Purkinje cell (primary cell): ENCODE results near the gene EEF1AKMT4. TPM values are rescaled to one million over a fixed set of nuclear protein-coding genes. Genes with fewer than 3 reads are reported as not detected.

ENCODE experiments used
- polyA plus RNA-seq: library from polyadenylated mRNA; unstranded; fragments of >200 nt; fragmentation: Nextera tagmentation; gene quantifications from 2 replicates; pipeline ENCODE4 v1.2.1, GENCODE V29; 2014

Gene EEF1AKMT4
- polyA plus RNA-seq: 2.5 and 3.6 TPM in 2 replicates

GRCh38 chr3:184249412-184250166 lies at the start of gene EEF1AKMT4:
EEF1AKMT4 (plus strand) TSS chr3:184249672; CDS start chr3:184249695, 23 bp downstream.

GRCh38 chr3:184229394-184230080 lies 19.9 kb upstream of the EEF1AKMT4 start, which contains the start of gene VWA5B2:
VWA5B2 (plus strand) TSS chr3:184229585; CDS start chr3:184230529, 944 bp downstream.

GRCh38 chr3:184248454-184249411 lies 739 bp upstream of the EEF1AKMT4 start, which contains the start of gene ALG3:
ALG3 (minus strand) TSS chr3:184248962; CDS start chr3:184248940, 22 bp downstream.

GRCh38 chr3:184261270-184261853 lies 11.9 kb downstream of the EEF1AKMT4 start, which contains the start of gene CAMK2N2:
CAMK2N2 (minus strand) TSS chr3:184261553; CDS start chr3:184261285, 268 bp downstream.

GRCh38 chr3:184275961-184276910 lies 26.8 kb downstream of the EEF1AKMT4 start, which contains the start of gene ECE2:
ECE2 (plus strand) TSS chr3:184276022; CDS start chr3:184276154, 132 bp downstream.

GRCh38 chr3:184298759-184299487 lies 49.5 kb downstream of the EEF1AKMT4 start, which contains the start of gene PSMD2:
PSMD2 (plus strand) TSS chr3:184299241; CDS start chr3:184299267, 26 bp downstream.

Other genes with a start within 250 kb of the EEF1AKMT4 start
- gene ABCC5, start 231.8 kb upstream of the EEF1AKMT4 start, polyA plus RNA-seq: 22.7 and 35.8 TPM in 2 replicates
- not detected in 2 replicates for gene HTR3D, start 217.9 kb upstream of the EEF1AKMT4 start, polyA plus RNA-seq
- gene HTR3C, start 196.6 kb upstream of the EEF1AKMT4 start, polyA plus RNA-seq: not detected in 2 replicates
- gene HTR3E, start 152.6 kb upstream of the EEF1AKMT4 start, polyA plus RNA-seq: not detected in 2 replicates
- gene EIF2B5, start 114.3 kb upstream of the EEF1AKMT4 start, polyA plus RNA-seq: 18.7 and 30.0 TPM in 2 replicates
- gene DVL3, start 94.3 kb upstream of the EEF1AKMT4 start, polyA plus RNA-seq: 2.8 and 3.7 TPM in 2 replicates
- gene AP2M1, start 74.8 kb upstream of the EEF1AKMT4 start, polyA plus RNA-seq: 245 and 317 TPM in 2 replicates
- 36.2 and 42.7 TPM in 2 replicates for gene ABCF3, start 63.5 kb upstream of the EEF1AKMT4 start, polyA plus RNA-seq
- gene VWA5B2, start 20.1 kb upstream of the EEF1AKMT4 start, polyA plus RNA-seq: 0.89 and 2.1 TPM in 2 replicates
- gene ALG3, start 710 bp upstream of the EEF1AKMT4 start, polyA plus RNA-seq: 19.4 and 34.3 TPM in 2 replicates
- gene CAMK2N2, start 11.9 kb downstream of the EEF1AKMT4 start, polyA plus RNA-seq: 27.7 and 48.7 TPM in 2 replicates
- gene ECE2, start 26.4 kb downstream of the EEF1AKMT4 start, polyA plus RNA-seq: 1.2 and 3.1 TPM in 2 replicates
- 83.9 and 152 TPM in 2 replicates for gene PSMD2, start 49.6 kb downstream of the EEF1AKMT4 start, polyA plus RNA-seq
- gene EIF4G1, start 64.9 kb downstream of the EEF1AKMT4 start, polyA plus RNA-seq: 47.4 and 73.4 TPM in 2 replicates
- gene FAM131A, start 87.9 kb downstream of the EEF1AKMT4 start, polyA plus RNA-seq: 3.1 and 10.4 TPM in 2 replicates
- 0.71 and 2.6 TPM in 2 replicates for gene CLCN2, start 111.9 kb downstream of the EEF1AKMT4 start, polyA plus RNA-seq
- gene POLR2H, start 112.0 kb downstream of the EEF1AKMT4 start, polyA plus RNA-seq: 49.1 and 108 TPM in 2 replicates
- 1.4 TPM in 1 of 2 replicates, not detected in the other for gene THPO, start 128.5 kb downstream of the EEF1AKMT4 start, polyA plus RNA-seq
- gene CHRD, start 130.4 kb downstream of the EEF1AKMT4 start, polyA plus RNA-seq: 0.69 TPM in 1 of 2 replicates, not detected in the other